ENCODE data around the gene MYBL2.

DNA sequence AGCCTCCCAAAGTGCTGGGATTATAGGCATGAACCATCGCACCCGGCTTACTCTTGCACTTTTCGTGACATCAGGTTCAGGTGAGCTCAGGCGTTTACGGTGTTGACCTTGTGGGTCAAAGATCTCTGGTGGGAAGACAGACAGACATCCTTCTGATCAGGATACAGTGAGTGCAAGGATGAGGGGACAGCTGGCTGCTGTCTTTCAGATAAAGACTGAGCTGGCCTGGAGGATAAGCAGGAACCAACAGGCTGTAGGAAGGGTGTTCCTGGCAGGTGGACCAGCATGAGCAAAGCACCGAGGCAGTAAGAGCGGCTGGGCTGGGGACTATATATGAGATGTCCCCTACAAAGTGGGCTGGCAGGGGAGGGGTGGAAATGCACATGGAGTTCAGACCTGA, 71.0 kb downstream of the MYBL2 start:
- TF ChIP-seq POLR2AphosphoS5 (IDR thresholded peaks at IDR 0.05; ENCODE audit: borderline replicate concordance, low read depth, low read length) (no peak), EZH2 (IDR thresholded peaks at IDR 0.05) (no peak)
